Measurements from ENCODE around the gene PCDHB12.
A peak's percentile ranks its signal among the peaks of the same experiment; 100 is the strongest.

The PCDHB12 gene

GRCh38 chr5:141260458-141261237 is 52.1 kb downstream of the PCDHB12 start:
- Histone ChIP-seq H3K9me3 (ENCODE audit: control insufficient read depth in 5 of 5, low read length in 5 of 5) (peaks cover 70 to 100% (median 92%) of the 10 kb centered on the region in 5 donors), H3K4me1 (ENCODE audit: control insufficient read depth in 5 of 5, insufficient read depth in 5 of 5, low read length in 5 of 5) (no peaks in the 10 kb centered on the region), H3K27ac (ENCODE audit: low read depth, low read length) (no peak overlapping the region), H3K27me3 (ENCODE audit: control insufficient read depth in 5 of 5, insufficient read depth in 4 of 5, low read length in 5 of 5) (no peaks in the 10 kb centered on the region), H3K9ac (ENCODE audit: low read length in 5 of 5) (no peak overlapping the region), H3K4me3 (ENCODE audit: low read depth in 1 of 5, low read length in 5 of 5) (peak overlapping the region; percentile 31 to 54 (median 51)), H3K36me3 (ENCODE audit: control insufficient read depth in 5 of 5, insufficient read depth in 5 of 5, low read length in 5 of 5) (peaks cover 0 to 8% (median 0%) of the 10 kb centered on the region in 5 donors)

- H3K27ac ChIP-seq (ENCODE audit: low read depth, low read length), result no peak overlapping the region
- H3K27me3 ChIP-seq (ENCODE audit: control insufficient read depth in 5 of 5, insufficient read depth in 4 of 5, low read length in 5 of 5), result no peaks in the 10 kb centered on the region
- H3K9ac ChIP-seq (ENCODE audit: low read length in 5 of 5), result no peak overlapping the region
- H3K4me3 ChIP-seq (ENCODE audit: low read depth in 1 of 5, low read length in 5 of 5), result peak overlapping the region in 2 of 5 donors; percentile 51 to 62
- peaks cover 71 to 100% (median 92%) of the 10 kb centered on the region in 5 donors for H3K9me3 ChIP-seq (ENCODE audit: control insufficient read depth in 5 of 5, low read length in 5 of 5)
- H3K4me1 ChIP-seq (ENCODE audit: control insufficient read depth in 5 of 5, insufficient read depth in 5 of 5, low read length in 5 of 5), result no peaks in the 10 kb centered on the region
- peaks cover 0 to 11% (median 0%) of the 10 kb centered on the region in 5 donors for H3K36me3 ChIP-seq (ENCODE audit: control insufficient read depth in 5 of 5, insufficient read depth in 5 of 5, low read length in 5 of 5)
Measured at GRCh38 chr5:141261238-141261546, 52.7 kb downstream of the PCDHB12 start.

All from subcutaneous abdominal adipose tissue (tissue), 5 donors.